A172 (cell line): ENCODE results near the gene WFDC9. TPM values are rescaled to one million over a fixed set of nuclear protein-coding genes. Genes with fewer than 3 reads are reported as not detected.
"Not testable (repeated sequence)": the region's sequence is repeated elsewhere in the genome, so short reads cannot be mapped to it uniquely, and the experiment has no call there.

Source experiments
- DNase-seq: peaks from one replicate; pipeline ENCODE4 v3.0.0-alpha.2; 2015; ENCODE audit warnings: low spot score
- total RNA-seq: library from RNA; depleted of rRNA; stranded (reverse); fragments of >200 nt; shearing (Covaris generic); gene quantifications from 2 replicates; pipeline ENCODE4 v1.2.3, GENCODE V29; 2014; rRNA removed

Gene WFDC9
- total RNA-seq, 1 experiment from 2014 or later, result not detected

DNA sequence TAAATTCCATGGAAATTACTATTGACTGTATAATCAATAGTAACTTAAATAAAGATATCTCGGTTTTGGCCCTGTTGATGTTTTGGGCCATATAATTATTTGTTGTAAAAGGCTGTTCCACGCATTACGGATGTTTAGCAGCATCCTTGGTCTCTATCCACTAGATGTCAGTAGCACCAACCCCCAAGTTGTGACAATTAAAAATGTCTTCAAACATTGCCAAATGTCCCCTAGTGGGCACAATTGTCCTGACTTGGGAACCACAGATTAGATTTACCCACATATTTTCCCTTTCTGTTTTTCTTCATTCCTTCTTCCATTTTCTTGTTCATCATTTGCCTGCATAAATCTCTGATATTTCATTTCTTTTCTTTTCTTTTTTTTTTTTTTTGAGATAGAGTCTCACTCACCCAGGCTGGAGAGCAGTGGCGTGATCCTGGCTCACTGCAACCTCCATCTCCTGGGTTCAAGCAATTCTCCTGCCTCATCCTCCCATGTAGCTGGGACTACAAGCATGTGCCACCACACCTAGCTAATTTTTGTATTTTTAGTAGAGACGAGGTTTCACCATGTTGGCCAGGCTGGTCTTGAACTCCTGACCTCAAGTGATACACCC lies 38.4 kb downstream of the WFDC9 start:
- DNase-seq, result peak; percentile 64

GRCh38 chr20:45589725-45590124 lies 41.4 kb downstream of the WFDC9 start:
- no peak for DNase-seq

DNA sequence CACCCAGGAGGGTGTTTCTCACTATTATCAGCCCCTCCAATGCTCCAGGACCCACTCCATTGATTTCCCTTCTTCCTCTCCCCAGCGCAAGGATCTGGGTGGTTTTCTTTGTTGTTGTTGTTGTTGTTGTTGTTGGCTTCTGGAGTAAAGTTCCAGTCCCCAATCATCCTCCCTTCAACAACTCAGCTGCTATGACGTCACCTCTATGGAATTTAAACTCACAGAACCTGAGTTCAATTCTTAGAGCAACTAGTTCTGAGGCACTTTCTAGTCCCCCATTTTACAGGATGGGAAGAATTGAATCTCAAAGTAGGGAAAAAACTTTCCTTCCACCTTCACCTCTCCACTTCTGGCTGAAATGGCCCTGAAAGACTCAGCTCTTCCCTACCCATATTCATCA lies 42.3 kb downstream of the WFDC9 start:
- no peak for DNase-seq

DNA sequence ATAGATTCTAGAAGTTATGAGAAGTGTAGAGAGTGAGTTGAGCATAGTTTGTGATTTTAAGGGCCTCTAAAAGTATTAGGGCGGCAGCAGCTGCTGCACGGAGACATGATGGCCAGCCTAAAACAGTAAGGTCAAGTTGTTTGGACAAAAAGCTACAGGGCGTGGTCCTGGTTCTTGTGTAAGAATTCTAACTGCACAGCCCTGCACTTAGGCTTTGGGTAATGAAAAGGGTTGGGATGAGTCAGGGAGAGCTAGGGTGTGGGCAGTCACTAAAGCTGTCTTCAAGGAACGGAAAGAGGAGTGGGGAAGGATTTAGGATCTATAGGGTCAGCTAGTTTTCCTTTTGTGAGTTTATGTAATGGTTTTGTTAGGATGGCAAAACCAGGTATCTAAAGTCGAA lies 45.1 kb downstream of the WFDC9 start:
- DNase-seq, result not testable (repeated sequence)

DNA sequence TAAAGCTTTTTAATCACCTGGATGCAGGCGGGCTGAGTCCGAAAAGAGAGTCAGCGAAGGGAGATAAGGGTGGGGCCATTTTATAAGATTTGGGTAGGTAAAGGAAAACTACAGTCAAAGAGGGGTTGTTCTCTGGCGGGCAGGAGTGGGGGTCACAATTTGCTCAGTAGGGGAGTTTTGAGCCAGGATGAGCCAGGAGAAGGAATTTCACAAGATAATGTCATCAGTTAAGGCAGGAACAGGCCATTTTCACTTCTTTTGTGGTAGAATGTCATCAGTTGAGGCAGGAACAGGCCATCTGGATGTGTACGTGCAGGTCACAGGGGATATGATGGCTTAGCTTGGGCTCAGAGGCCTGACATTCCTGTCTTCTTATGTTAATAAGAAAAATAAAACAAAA lies 46.8 kb downstream of the WFDC9 start:
- not testable (repeated sequence) for DNase-seq

DNA sequence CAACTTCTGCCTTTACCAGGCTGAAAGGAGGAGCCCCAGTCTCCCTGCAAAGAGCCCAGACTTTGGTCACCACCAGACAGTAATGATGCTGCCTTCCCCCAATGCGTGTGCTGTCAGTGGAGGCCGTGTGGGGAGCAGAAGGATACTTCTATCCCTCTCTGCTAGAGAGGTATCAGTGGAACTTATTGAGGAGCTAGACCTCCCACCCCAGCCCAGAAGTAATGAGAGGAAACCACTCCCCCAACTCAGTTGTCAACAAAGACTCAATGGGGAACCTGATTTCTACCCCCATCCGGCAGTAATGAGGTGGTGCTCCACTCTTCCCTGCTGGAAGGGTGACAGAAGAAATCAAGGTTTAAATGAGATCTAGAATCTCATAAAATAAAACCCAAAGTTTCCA lies 47.6 kb downstream of the WFDC9 start:
- no peak for DNase-seq

GRCh38 chr20:45581702-45582101 lies 49.4 kb downstream of the WFDC9 start:
- no peak for DNase-seq

GRCh38 chr20:45579184-45579583 lies 51.9 kb downstream of the WFDC9 start, which contains the start of gene WFDC8:
Gene WFDC8, minus strand, starts transcription at chr20:45579284. Its CDS starts 37 bp downstream, at chr20:45579247.
- DNase-seq, result no peak

DNA sequence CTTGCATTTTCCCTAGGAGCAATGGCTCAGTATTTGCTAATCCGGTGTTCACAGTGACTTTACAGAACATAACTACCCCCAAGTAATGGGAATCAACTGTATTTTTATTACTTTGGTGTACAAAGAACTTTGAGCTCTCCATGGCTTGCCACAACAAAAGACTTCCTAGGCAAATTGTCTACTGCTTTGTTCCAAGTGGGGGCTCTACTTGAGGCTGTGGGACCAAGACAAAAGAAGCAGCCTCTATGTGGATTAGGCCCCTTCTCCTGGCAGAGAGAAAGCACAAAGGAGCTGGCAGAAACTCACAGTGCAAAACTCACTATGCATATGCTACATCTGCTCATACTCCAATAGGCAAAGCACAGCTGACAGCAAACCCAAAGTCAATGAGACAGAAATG lies 52.9 kb downstream of the WFDC9 start:
- DNase-seq, result no peak

- no peak for DNase-seq
Measured at GRCh38 chr20:45576995-45577394, 54.1 kb downstream of the WFDC9 start.

DNA sequence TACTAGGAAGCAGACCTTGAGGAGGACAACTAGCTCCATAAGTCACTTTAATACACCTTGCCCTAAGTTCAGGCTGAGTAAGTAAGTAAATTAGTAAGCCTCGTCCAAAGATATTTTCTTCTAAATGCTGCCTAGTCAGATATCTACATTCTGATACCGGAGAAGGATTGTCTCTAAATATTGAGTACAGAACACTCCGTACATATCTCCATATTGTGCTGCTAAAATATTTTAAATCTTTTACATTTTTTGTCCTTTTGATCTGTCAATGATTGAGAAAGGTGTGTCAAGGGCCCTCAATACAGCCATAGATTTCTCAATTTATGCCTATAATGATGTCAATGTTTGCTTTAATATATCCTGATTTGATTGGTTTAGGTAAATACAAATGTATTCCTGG lies 55.2 kb downstream of the WFDC9 start:
- DNase-seq, result no peak

- not testable (repeated sequence) for DNase-seq
Measured at GRCh38 chr20:45569650-45570049, 61.4 kb downstream of the WFDC9 start.

DNA sequence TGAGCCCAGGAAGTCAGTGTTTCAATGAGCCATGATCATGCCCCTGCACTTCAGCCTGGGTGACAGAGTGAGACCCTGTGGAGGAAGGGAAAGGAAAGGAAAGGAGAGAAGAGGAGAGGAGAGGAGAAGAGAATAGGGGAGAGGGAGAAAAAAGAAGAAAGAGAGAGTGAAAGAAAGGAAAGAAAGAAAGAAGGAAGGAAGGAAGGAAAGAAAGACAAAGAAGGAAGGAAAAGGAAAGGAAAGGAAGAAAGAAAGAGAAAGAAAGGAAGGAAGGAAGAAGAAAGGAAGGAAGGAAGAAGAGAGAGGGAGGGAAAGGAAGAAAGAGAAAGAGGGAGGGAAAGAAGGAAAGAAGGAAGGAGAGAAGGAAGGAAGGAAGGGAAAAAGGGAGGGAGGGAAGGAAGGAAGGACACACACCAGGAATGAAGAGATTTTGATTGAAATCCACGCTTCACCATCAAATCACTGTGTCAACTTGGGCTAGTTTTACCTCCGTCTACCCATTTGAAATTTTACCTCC lies 66.3 kb downstream of the WFDC9 start:
- no peak for DNase-seq

Other genes starting within 250 kb of the WFDC9 start
- gene DBNDD2, start 223.0 kb downstream of the WFDC9 start, total RNA-seq, result 1.7 and 7.0 TPM in 2 replicates
- 78.8 and 86.0 TPM in 2 replicates for gene PIGT, start 215.1 kb downstream of the WFDC9 start, total RNA-seq
- not detected in 2 replicates for gene WFDC2, start 161.5 kb downstream of the WFDC9 start, total RNA-seq
- gene SPINT3, start 115.7 kb downstream of the WFDC9 start, total RNA-seq, result not detected in 2 replicates
- gene WFDC6, start 91.8 kb downstream of the WFDC9 start, total RNA-seq, result not detected in 2 replicates
- gene EPPIN, start 83.9 kb downstream of the WFDC9 start, total RNA-seq, result not detected in 2 replicates
- gene WFDC8, start 52.0 kb downstream of the WFDC9 start, total RNA-seq, result not detected in 2 replicates
- gene WFDC10A, start 1.5 kb downstream of the WFDC9 start, total RNA-seq, result not detected in 2 replicates
- not detected in 2 replicates for gene WFDC11, start 39.0 kb upstream of the WFDC9 start, total RNA-seq
- gene WFDC13, start 70.8 kb upstream of the WFDC9 start, total RNA-seq, result not detected in 2 replicates
- 0.98 TPM in 1 of 2 replicates, not detected in the other for gene WFDC10B, start 73.7 kb upstream of the WFDC9 start, total RNA-seq
- not detected in 2 replicates for gene SPINT4, start 91.1 kb upstream of the WFDC9 start, total RNA-seq
- gene WFDC3, start 160.6 kb upstream of the WFDC9 start, total RNA-seq, result 3.0 TPM in 1 of 2 replicates, not detected in the other
- 43.9 and 59.9 TPM in 2 replicates for gene DNTTIP1, start 160.7 kb upstream of the WFDC9 start, total RNA-seq
- gene UBE2C, start 181.4 kb upstream of the WFDC9 start, total RNA-seq, result 206 and 210 TPM in 2 replicates
- gene TNNC2, start 196.0 kb upstream of the WFDC9 start, total RNA-seq, result not detected in 2 replicates
- gene SNX21, start 202.5 kb upstream of the WFDC9 start, total RNA-seq, result 50.0 and 59.2 TPM in 2 replicates
- gene ACOT8, start 226.1 kb upstream of the WFDC9 start, total RNA-seq, result 60.9 and 71.1 TPM in 2 replicates
- gene ZSWIM3, start 226.3 kb upstream of the WFDC9 start, total RNA-seq, result 4.2 and 4.8 TPM in 2 replicates
- 7.7 and 10.0 TPM in 2 replicates for gene ZSWIM1, start 249.9 kb upstream of the WFDC9 start, total RNA-seq